Effector CD4-positive, alpha-beta T cell (primary cell): ENCODE measurements around the gene URB2.
"Not testable (repeated sequence)": the region's sequence is repeated elsewhere in the genome, so short reads cannot be mapped to it uniquely, and the experiment has no call there.

Experiments
- DNase-seq: peaks from one replicate; pipeline ENCODE4 v3.0.0-alpha.2; 2020

URB2 gene

DNA sequence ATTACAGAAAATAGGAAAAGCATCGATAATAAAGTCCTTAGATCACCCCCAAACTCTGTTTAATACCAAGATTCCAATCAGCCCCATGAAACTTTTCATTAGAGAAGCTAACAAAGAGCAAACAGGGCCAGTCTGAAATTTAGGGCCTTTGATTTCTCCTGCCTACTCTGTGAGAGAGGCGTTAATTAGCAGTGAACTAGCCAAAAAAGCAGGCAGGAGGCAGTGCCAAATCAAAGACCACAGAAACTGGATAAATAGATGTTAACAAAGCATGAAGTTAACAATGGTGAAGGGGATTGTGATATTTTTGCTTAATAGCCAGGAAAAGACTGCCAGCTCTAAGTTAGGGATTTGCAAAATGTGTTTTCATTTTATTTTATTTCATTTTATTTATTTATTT is 11.3 kb upstream of the URB2 start:
- DNase-seq, result no peak

DNA sequence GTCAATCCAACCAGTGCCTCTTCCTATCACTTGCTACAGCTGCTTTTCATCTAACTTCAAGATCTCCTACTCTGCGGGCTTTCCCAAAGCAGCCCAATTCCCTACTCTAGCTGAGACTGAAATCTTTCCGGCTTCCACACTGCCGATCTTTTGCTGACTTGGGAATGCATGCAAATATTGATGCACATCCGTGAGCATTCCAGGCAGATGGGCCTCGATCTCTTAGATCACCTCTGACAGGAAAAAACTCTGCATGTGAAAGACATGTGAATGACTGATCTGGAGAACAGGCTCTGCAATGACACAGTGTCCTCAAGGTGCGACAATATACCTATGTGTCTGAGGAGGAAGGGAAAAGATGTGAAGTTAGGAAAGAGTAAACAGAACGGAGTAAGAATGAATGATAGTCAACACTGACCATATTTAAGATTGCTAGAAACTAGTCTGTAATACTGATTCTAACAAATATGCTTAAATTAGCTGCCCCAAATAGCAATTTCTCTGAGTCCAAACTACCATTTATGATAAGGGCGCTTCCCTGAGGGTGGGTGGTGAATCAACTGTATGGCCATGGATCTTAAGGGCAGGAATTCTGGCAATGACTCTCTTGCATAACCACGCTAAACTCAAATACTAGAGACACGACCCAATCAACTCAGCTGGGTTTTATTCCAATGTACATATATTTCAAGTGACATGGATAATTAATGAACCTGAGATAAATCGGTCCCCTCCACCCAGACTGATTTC is 8.5 kb upstream of the URB2 start:
- no peak for DNase-seq

- DNase-seq, result no peak
Observed at GRCh38 chr1:229619002-229619401, 7.0 kb upstream of the URB2 start.

DNA sequence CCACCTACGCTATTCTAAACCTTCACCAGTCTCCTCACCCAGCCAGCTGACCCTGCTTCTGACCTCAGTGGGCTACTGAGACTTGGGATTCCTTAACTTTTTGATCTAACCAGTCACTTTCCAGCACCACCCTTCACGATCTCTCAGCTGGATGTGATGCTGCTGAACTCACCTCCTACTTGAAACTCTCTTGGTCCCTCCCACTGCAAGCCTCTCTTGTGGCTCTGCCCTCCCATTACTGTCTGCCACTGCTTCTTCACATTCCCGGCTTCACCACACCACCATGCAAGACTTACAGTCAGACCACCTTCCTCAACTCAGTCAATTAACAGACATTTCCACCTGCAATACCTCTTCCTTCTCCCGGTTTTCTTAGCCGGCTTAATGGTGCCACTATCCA is 6.4 kb upstream of the URB2 start:
- DNase-seq, result no peak

GRCh38 chr1:229620876-229621275 is 5.2 kb upstream of the URB2 start:
- DNase-seq, result no peak

- no peak for DNase-seq
Observed at GRCh38 chr1:229621663-229622062, 4.4 kb upstream of the URB2 start.

- DNase-seq, result not testable (repeated sequence)
Observed at GRCh38 chr1:229622641-229623120, 3.4 kb upstream of the URB2 start.

GRCh38 chr1:229623225-229623624 is 2.8 kb upstream of the URB2 start:
- DNase-seq, result no peak

DNA sequence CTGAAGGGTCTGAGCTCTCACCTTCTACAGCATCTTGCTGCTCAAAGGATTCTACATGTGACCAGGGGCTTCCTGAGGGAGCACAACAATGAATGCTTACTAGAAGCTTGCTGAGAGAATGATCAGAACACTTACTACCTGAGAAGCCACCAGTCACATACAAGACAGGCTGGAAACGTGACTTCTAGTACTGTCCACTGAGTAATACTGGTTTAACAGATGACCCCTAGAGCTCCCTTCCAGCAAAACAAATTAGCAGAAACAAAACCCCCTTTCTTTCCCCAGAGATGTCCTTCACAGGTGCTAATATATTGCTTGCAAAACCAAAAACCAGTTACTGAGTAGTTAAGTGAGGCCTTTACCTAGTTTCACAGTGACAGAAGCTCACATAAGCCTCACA is 2.2 kb upstream of the URB2 start:
- no peak for DNase-seq

GRCh38 chr1:229624521-229625070 is 1.5 kb upstream of the URB2 start:
- DNase-seq, result no peak

GRCh38 chr1:229625071-229625914 is 754 bp upstream of the URB2 start:
- DNase-seq, result peak; percentile 26

- DNase-seq, result no peak
Observed at GRCh38 chr1:229627003-229627402, 956 bp downstream of the URB2 start.

DNA sequence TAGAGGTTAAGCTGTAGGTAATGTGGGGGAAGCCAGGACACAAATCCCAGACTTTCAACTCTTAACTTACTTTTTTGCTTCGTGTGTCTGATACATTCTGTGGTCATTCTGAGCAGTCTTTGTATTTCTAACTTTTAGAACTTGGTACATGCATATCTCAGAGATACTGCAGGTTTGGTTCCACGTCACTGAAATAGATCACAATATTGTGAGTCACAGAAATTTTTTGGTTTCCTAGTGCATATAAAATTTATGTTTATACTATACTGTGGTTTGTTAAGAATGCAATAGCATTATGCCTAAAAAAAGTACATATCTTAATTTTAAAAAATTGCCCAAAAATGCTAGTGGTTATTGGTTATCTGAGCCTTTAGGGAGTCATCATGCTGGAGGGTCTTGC is 3.2 kb downstream of the URB2 start:
- no peak for DNase-seq

- no peak for DNase-seq
Observed at GRCh38 chr1:229631148-229631547, 5.1 kb downstream of the URB2 start.

GRCh38 chr1:229631966-229632365 is 5.9 kb downstream of the URB2 start:
- DNase-seq, result no peak

GRCh38 chr1:229636042-229636441 is 10.0 kb downstream of the URB2 start:
- DNase-seq, result no peak

DNA sequence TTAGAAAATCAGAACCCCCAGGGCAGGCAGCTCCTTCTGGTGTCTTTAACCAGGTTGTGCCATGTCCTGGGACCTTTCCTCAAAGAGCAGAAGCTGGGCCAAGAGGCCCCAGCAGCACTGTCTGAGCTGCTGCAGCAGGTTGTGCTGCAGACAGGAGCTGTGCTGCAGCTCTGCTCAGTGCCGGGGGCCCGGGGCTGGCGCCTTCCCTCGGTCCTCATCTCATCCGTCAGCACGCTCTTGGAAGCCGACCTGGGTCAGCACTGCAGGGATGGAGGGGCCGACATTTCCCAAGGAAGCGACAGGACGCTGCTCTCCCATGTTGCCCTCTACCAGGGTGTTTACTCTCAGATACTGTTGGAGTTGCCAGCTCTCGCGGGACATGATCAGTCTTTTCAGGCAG is 11.7 kb downstream of the URB2 start:
- DNase-seq, result no peak

DNA sequence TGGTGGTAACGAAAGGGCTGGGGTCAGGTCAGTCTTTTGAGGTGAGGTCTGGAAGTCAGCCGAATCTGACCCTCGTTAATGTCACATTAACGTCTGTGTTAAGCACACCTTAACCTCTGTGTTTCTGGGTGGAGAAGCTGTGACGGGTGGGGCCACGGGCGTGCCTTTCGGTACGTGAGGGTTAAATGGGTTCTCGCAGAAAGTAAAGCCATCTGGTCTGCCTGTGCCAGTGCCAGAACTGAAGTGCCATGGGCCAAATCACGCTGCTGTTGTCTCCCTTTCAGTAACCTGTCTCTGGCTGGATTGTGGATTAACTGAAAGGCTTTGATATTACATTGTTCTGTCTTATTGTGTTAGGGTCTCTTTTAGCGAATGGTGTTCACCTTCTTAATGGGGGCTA is 14.4 kb downstream of the URB2 start:
- DNase-seq, result no peak

DNA sequence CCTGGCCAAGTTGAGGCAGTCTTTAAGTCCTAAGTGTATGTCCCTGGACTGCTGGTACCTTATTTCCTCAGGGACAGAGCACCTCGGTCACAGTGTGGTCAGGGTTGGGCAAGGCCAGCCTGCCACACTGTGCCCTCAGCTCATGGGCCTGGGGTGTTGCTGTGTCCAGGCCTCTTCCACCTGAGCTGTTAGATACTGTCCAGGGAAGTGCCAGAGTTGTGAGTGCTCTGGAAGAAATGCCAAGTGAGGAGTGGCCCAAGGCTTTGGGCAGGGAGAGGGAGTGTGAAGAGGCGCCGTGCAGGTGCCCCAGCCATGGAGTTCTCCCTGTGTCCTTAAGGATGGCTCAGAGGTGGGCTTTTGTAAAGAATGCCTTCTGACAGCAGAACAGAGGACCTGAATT is 15.3 kb downstream of the URB2 start:
- no peak for DNase-seq

DNA sequence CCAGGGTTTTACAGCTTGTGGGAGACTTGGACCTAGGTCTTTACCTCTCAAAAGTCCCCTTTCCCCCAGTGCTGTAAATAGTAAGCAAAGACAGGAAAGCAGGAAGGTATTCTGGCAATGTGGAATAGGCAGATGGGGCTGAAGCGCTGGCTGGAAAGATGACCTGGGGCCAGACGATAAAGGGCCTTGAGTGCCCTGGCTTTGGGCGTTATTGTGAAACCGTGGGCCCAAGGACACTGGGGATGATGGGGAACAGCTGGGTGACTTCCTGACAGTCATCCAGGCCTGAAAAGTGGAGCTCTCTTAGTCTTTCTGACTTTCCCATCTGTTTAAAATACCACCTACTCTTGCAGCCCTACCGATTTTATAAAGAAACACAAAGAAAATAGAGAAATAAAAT is 16.3 kb downstream of the URB2 start:
- DNase-seq, result no peak

DNA sequence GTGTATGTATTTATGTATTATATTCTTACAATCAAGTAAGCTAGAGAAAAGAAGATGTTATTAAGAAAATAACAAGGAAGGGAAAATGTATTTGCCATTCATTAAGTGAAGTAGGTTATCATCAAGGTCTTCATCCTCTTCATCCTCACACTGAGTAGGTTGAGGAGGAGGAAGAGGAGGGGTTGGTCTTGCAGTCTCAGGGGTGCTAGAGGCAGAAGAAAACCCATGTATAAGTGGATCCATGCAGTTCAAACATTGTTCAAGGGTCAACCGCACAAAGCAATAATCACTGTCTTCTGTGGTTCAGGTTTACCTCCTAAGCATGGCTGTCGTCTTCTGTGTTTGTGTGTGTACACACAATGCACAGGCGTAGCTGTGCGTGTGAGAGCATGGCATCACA is 16.9 kb downstream of the URB2 start:
- DNase-seq, result no peak

GRCh38 chr1:229643996-229644745 is 18.1 kb downstream of the URB2 start:
- DNase-seq, result no peak

DNA sequence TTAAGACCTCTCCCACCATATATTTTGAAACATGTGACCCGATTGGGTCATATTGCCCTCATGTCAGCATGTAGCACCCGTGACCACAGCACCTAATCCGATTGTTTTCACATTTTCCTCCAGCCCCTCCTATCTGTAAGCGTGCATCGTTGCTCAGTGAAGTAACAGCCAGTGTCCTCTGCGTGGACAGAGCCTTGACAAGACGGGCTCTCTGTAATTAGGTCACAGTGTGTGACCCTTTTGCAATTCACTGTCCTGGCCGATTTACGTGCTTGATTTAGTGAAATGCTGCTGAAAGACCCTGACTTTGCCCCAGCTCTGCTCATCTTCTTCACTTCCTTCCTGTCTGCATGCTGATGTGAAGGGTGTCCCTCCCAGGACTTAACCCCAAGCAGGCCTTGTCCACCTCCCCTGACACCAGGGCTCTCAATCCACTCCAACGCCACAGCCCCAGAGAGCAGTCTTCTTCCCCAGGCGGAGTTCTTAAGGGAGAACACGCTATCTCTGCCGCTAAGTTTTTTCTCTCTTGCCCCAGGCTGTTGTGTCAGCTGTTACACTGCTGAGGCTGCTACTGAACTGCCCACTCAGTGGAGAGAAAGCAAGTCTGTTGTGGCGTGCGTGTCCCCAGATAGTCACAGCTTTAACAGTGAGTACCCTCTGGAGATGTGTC is 19.4 kb downstream of the URB2 start:
- DNase-seq, result no peak
